ENCODE data around the gene SEL1L2. TPM values are rescaled to one million over a fixed set of nuclear protein-coding genes. Genes with fewer than 3 reads are reported as not detected.

SEL1L2 gene
- total RNA-seq, 1 donor from 2014 or later = not detected

- no peak for TF ChIP-seq CTCF (IDR thresholded peaks at IDR 0.05)
- ChIA-PET POLR2A (no interaction called here), CTCF (no interaction called here)
- intact Hi-C loops (cut with micrococcal nuclease) = no loop called here
- DNase-seq (no peak), ATAC-seq (ENCODE audit: low read depth) (no peak)
- H3K4me3 Mint-ChIP-seq = no peak overlapping the region
- no peaks in the 10 kb centered on the region for H3K9me3 Mint-ChIP-seq
- H3K27me3 Mint-ChIP-seq = no peaks in the 10 kb centered on the region
- H3K27ac Mint-ChIP-seq = no peak overlapping the region
- H3K36me3 Mint-ChIP-seq (ENCODE audit: low read depth) = no peaks in the 10 kb centered on the region
- no peaks in the 10 kb centered on the region for H3K4me1 Mint-ChIP-seq
Measured at GRCh38 chr20:13930281-13930680, 60.1 kb downstream of the SEL1L2 start.

GRCh38 chr20:13929836-13930235 is 60.6 kb downstream of the SEL1L2 start:
- H3K9me3 Mint-ChIP-seq = no peaks in the 10 kb centered on the region
- ATAC-seq (ENCODE audit: low read depth) (no peak), DNase-seq (no peak)
- no peak overlapping the region for H3K27ac Mint-ChIP-seq
- no peak overlapping the region for H3K4me3 Mint-ChIP-seq
- no peaks in the 10 kb centered on the region for H3K36me3 Mint-ChIP-seq (ENCODE audit: low read depth)
- no peaks in the 10 kb centered on the region for H3K27me3 Mint-ChIP-seq
- intact Hi-C loops (cut with micrococcal nuclease) = no loop called here
- no peak for TF ChIP-seq CTCF (IDR thresholded peaks at IDR 0.05)
- ChIA-PET CTCF (no interaction called here), POLR2A (no interaction called here)
- H3K4me1 Mint-ChIP-seq = no peaks in the 10 kb centered on the region

- H3K9me3 Mint-ChIP-seq = no peaks in the 10 kb centered on the region
- no peak for DNase-seq
- intact Hi-C loops (cut with micrococcal nuclease) = no loop called here
- no peaks in the 10 kb centered on the region for H3K36me3 Mint-ChIP-seq (ENCODE audit: low read depth)
- H3K27me3 Mint-ChIP-seq = no peaks in the 10 kb centered on the region
- H3K27ac Mint-ChIP-seq = no peak overlapping the region
- ChIA-PET POLR2A (no interaction called here), CTCF (no interaction called here)
- H3K4me3 Mint-ChIP-seq = no peak overlapping the region
- H3K4me1 Mint-ChIP-seq = no peaks in the 10 kb centered on the region
- TF ChIP-seq CTCF (IDR thresholded peaks at IDR 0.05) = no peak
- ATAC-seq (ENCODE audit: low read depth) = no peak
Measured at GRCh38 chr20:13928901-13929300, 61.5 kb downstream of the SEL1L2 start.

- no peaks in the 10 kb centered on the region for H3K27me3 Mint-ChIP-seq
- H3K36me3 Mint-ChIP-seq (ENCODE audit: low read depth) = no peaks in the 10 kb centered on the region
- POLR2A ChIA-PET = no interaction called here
- DNase-seq (no peak), ATAC-seq (ENCODE audit: low read depth) (no peak)
- TF ChIP-seq CTCF (IDR thresholded peaks at IDR 0.05) = no peak
- H3K27ac Mint-ChIP-seq = no peak overlapping the region
- CTCF ChIA-PET = no interaction called here
- H3K4me3 Mint-ChIP-seq = no peak overlapping the region
- intact Hi-C loops (cut with micrococcal nuclease) = no loop called here
- H3K9me3 Mint-ChIP-seq = no peaks in the 10 kb centered on the region
- no peaks in the 10 kb centered on the region for H3K4me1 Mint-ChIP-seq
Measured at GRCh38 chr20:13927171-13927570, 63.2 kb downstream of the SEL1L2 start.

GRCh38 chr20:13922241-13922640 is 68.2 kb downstream of the SEL1L2 start:
- DNase-seq (no peak), ATAC-seq (ENCODE audit: low read depth) (no peak)
- Mint-ChIP-seq H3K9me3 (no peaks in the 10 kb centered on the region), H3K4me3 (no peak overlapping the region), H3K4me1 (no peaks in the 10 kb centered on the region), H3K27me3 (peaks cover 3% of the 10 kb centered on the region), H3K36me3 (ENCODE audit: low read depth) (no peaks in the 10 kb centered on the region), H3K27ac (no peak overlapping the region)
- POLR2A ChIA-PET = no interaction called here
- CTCF ChIA-PET = no interaction called here
- intact Hi-C loops (cut with micrococcal nuclease) = no loop called here
- TF ChIP-seq CTCF (IDR thresholded peaks at IDR 0.05) = no peak
